Kidney (tissue), 14 donors: Measurements from ENCODE around the gene PTPN1. TPM values are rescaled to one million over a fixed set of nuclear protein-coding genes. Genes with fewer than 3 reads are reported as not detected.

Experiments used
- DNase-seq, 5 donors: peaks; one replicate each; pipeline ENCODE4 v3.0.0-alpha.2; 2013 to 2020
- FAIRE-seq: peaks from 2 replicates; lab custom pipeline; 2012; peaks lifted over from hg19 to GRCh38; lab: Jason Lieb, UNC
- H3K27ac ChIP-seq, 2 donors: one replicate each; pipeline ENCODE4 v1.7.0; 2013; ENCODE audit warnings: low read depth in 2 of 2, low read length in 2 of 2, inconsistent platforms in 1 of 2
- H3K27me3 ChIP-seq: one replicate; pipeline ENCODE4 v1.7.1; 2013; ENCODE audit warnings: low read length, inconsistent platforms; ENCODE audit not compliant: control insufficient read depth, insufficient read depth
- H3K36me3 ChIP-seq, 3 donors: one replicate each; pipeline versions ENCODE4 v1.7.0 to v1.7.1; 2013; ENCODE audit warnings: low read length in 3 of 3, control low read depth in 1 of 3, inconsistent platforms in 1 of 3; ENCODE audit not compliant: insufficient read depth in 3 of 3, control insufficient read depth in 2 of 3
- H3K4me1 ChIP-seq, 3 donors: one replicate each; pipeline versions ENCODE4 v1.7.0 to v1.7.1; 2013; ENCODE audit warnings: low read length in 3 of 3, inconsistent platforms in 1 of 3, low read depth in 1 of 3; ENCODE audit not compliant: control insufficient read depth in 2 of 3, insufficient read depth in 2 of 3
- H3K4me3 ChIP-seq, 3 donors: one replicate each; pipeline versions ENCODE4 v1.7.0 to v1.8.1; 2013; ENCODE audit warnings: low read length in 3 of 3, control low read depth in 1 of 3, inconsistent platforms in 1 of 3
- H3K9ac ChIP-seq, 3 donors: one replicate each; pipeline versions ENCODE4 v1.7.0 to v1.7.1; 2013; ENCODE audit warnings: low read length in 3 of 3, control low read depth in 1 of 3, inconsistent platforms in 1 of 3
- H3K9me3 ChIP-seq, 3 donors: one replicate each; pipeline versions ENCODE4 v1.7.0 to v1.7.1; 2013; ENCODE audit warnings: low read length in 3 of 3, control low read depth in 1 of 3, inconsistent platforms in 1 of 3; ENCODE audit not compliant: control insufficient read depth in 2 of 3, insufficient read depth in 1 of 3
- CTCF ChIP-seq: IDR thresholded peaks from 3 replicates; pipeline ENCODE4 v1.5.1; 2012; ENCODE audit warnings: mild to moderate bottlenecking, moderate library complexity, borderline replicate concordance; ENCODE audit not compliant: insufficient read depth; ENCODE audit errors: extremely low read depth
- intact Hi-C: fragments of 100-400 bp; cut with DNase I; formaldehyde crosslinking; loops from one replicate; pipeline ENCODE4 v1.11.1; 2022
- polyA plus RNA-seq: library from polyadenylated mRNA; stranded (reverse); fragments of 350-450 nt; fragmentation: Illumina TruSeq; extraction: RNeasy Lipid Tissue Mini Kit (QIAGEN cat#74804); gene quantifications from one replicate; pipeline ENCODE4 v1.2.3, GENCODE V29; 2014; ENCODE audit warnings: low read depth, low replicate concordance; ENCODE audit not compliant: insufficient read depth
- total RNA-seq: library from RNA; stranded (reverse); fragmentation: NEBNext Ultra II Directional; extraction: Animal tissue kit (Norgen Biotek cat#: 25700); gene quantifications from one replicate; pipeline ENCODE4 v1.2.1, GENCODE V29; 2021
- donor health status: control.
- donor health status: control.
- donor health status: control.
- donor health status: control.
- donor health status: control.
- donor health status: DM: yes; HTN: yes; CAD: no.
- donor health status: Normal renal cell carcinoma (clear cell type).

PTPN1 gene
- total and polyA plus RNA-seq, 2 donors from 2014 or later = 29.6 to 80.4 TPM

- Histone ChIP-seq H3K36me3 (no peaks in the 10 kb centered on the region), H3K27ac (no peak overlapping the region), H3K4me3 (no peak overlapping the region), H3K4me1 (peaks cover 0 to 26% (median 22%) of the 10 kb centered on the region in 3 donors), H3K27me3 (no peaks in the 10 kb centered on the region), H3K9me3 (no peaks in the 10 kb centered on the region), H3K9ac (no peak overlapping the region)
- intact Hi-C loops = no loop called here
- no peak for TF ChIP-seq CTCF
- no peak for DNase-seq
- FAIRE-seq = no peak
Observed at GRCh38 chr20:50545126-50545525, 34.9 kb downstream of the PTPN1 start.

DNA sequence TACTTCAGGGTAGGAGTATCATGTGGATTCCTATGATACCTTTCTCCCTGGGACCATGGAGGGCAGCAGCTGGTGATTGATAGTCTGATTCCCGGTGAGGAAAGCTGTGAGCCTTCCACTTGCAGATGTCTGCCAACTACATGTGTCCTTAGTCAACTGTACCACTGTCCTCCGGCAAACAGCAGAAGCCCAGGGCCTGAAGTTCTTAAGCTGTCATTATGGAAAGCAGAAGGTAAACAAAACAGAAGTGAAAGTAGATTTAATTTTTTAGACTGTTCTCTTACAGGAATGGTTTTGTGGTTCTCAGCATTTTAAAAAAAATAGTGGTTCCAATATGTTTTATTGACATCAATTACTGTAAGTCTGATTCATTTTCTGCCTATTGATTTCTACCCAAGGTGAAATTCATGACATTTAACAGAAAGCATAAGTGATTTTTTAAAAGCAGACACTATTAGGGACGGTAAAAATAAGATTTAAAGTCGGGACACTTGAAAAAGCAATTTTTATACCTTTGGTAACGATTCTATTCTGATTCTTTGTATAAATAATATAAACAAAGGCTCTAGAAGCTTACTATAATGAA, 36.6 kb downstream of the PTPN1 start:
- no peak for TF ChIP-seq CTCF
- no peak for DNase-seq
- no peak overlapping the region for H3K27ac ChIP-seq
- intact Hi-C loops = no loop called here
- H3K27me3 ChIP-seq = no peaks in the 10 kb centered on the region
- no peaks in the 10 kb centered on the region for H3K9me3 ChIP-seq
- no peaks in the 10 kb centered on the region for H3K36me3 ChIP-seq
- H3K4me3 ChIP-seq = no peak overlapping the region
- H3K9ac ChIP-seq = no peak overlapping the region
- peaks cover 0 to 11% (median 6%) of the 10 kb centered on the region in 3 donors for H3K4me1 ChIP-seq
- FAIRE-seq = no peak

DNA sequence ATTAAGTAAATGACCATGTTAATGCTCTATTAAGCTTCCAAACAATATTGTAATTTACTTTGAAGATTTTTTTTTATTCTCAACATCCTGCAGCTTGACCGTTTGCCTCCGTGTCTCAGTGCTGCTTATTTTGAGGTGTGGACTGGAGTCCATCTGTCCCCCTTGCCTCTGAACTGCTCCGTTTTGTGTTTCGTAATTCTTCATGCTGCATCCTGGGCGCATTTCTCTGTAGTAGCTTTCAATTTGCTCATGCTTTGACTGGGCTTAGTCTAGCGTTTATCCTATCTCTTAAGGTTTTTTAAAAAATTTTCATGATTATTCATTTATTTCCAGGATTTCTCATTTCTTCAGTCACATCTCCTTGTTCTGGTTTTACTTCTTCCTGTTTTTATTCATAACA, 37.8 kb downstream of the PTPN1 start:
- H3K4me1 ChIP-seq = peaks cover 0 to 4% (median 3%) of the 10 kb centered on the region in 3 donors
- H3K36me3 ChIP-seq = no peaks in the 10 kb centered on the region
- no peak for TF ChIP-seq CTCF
- intact Hi-C loops = no loop called here
- H3K9me3 ChIP-seq = no peaks in the 10 kb centered on the region
- H3K4me3 ChIP-seq = no peak overlapping the region
- no peak for DNase-seq
- no peak for FAIRE-seq
- no peaks in the 10 kb centered on the region for H3K27me3 ChIP-seq
- H3K27ac ChIP-seq = no peak overlapping the region
- no peak overlapping the region for H3K9ac ChIP-seq

DNA sequence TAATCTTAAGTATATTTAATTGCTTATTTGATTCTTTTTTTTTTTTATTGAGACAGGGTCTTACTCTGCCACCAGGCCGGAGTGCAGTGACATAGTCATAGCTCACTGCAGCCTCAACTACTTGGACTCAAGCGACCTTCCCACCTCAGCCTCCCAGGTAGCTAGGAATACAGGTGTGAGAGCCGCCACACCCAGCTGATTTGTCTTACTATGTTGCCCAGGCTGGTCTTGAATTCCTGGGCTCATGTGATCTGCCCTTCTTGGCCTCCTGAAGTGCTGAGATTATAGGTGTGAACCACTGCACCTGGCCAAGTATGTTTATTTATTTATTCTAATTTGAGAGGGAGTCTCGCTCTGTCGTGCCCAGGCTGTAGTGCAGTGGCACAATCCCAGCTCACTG, 38.2 kb downstream of the PTPN1 start:
- Histone ChIP-seq H3K4me1 (peaks cover 0 to 4% (median 3%) of the 10 kb centered on the region in 3 donors), H3K4me3 (no peak overlapping the region), H3K27ac (no peak overlapping the region), H3K9me3 (no peaks in the 10 kb centered on the region), H3K9ac (no peak overlapping the region), H3K27me3 (no peaks in the 10 kb centered on the region), H3K36me3 (no peaks in the 10 kb centered on the region)
- DNase-seq (no peak), FAIRE-seq (no peak)
- intact Hi-C loops = no loop called here
- no peak for TF ChIP-seq CTCF
